OCI-LY1 (cell line): ENCODE data around the gene ZNF33A.
"Not testable (repeated sequence)": the region's sequence is repeated elsewhere in the genome, so short reads cannot be mapped to it uniquely, and the experiment has no call there.

Experiments
- H2AFZ ChIP-seq: fragments of 200-600 bp; sonication (generic), shearing (Covaris generic); 2 replicates; pipeline ENCODE4 v1.6.0; 2014; ENCODE audit warnings: antibody characterized with exemption, mild to moderate bottlenecking, low read length
- H3F3A ChIP-seq: fragments of 200-600 bp; sonication (generic), shearing (Covaris generic); 2 replicates; pipeline ENCODE4 v1.6.0; 2014; ENCODE audit warnings: mild to moderate bottlenecking, antibody characterized with exemption, low read length, moderate library complexity; ENCODE audit not compliant: insufficient read depth
- H3K27ac ChIP-seq: fragments of 200-600 bp; sonication (generic); 2 replicates; pipeline ENCODE4 v1.5.1; 2014; ENCODE audit warnings: low read length, mixed run types, mild to moderate bottlenecking, low read depth; ENCODE audit not compliant: poor library complexity, severe bottlenecking
- H3K27me3 ChIP-seq: fragments of 200-600 bp; sonication (generic); 2 replicates; pipeline ENCODE4 v1.6.0; 2014; ENCODE audit warnings: antibody characterized with exemption, mild to moderate bottlenecking, low read length, moderate library complexity; ENCODE audit not compliant: insufficient read depth
- H3K36me3 ChIP-seq: fragments of 200-600 bp; sonication (generic); 2 replicates; pipeline ENCODE4 v1.6.1; 2014; ENCODE audit warnings: mild to moderate bottlenecking, antibody characterized with exemption, low read length, moderate library complexity, mixed read lengths; ENCODE audit not compliant: insufficient read depth
- H3K4me1 ChIP-seq: fragments of 200-600 bp; sonication (generic); 2 replicates; pipeline ENCODE4 v1.5.1; 2014; ENCODE audit warnings: mild to moderate bottlenecking, low read length, moderate library complexity; ENCODE audit not compliant: insufficient read depth, severe bottlenecking
- H3K4me2 ChIP-seq: fragments of 200-600 bp; sonication (generic), shearing (Covaris generic); 2 replicates; pipeline ENCODE4 v1.6.1; 2014; ENCODE audit warnings: low read length
- H3K4me3 ChIP-seq: fragments of 200-600 bp; sonication (generic); 2 replicates; pipeline ENCODE4 v1.5.1; 2014; ENCODE audit warnings: low read length, low read depth, mild to moderate bottlenecking, mixed read lengths; ENCODE audit not compliant: poor library complexity, severe bottlenecking
- H3K79me2 ChIP-seq: fragments of 200-600 bp; shearing (Covaris generic); 2 replicates; pipeline ENCODE4 v1.6.1; 2016; ENCODE audit warnings: mixed run types, low read length, mixed read lengths; ENCODE audit not compliant: insufficient read depth
- H3K9ac ChIP-seq: fragments of 200-600 bp; sonication (generic), shearing (Covaris generic); 2 replicates; pipeline ENCODE4 v1.6.1; 2014; ENCODE audit warnings: mild to moderate bottlenecking, low read length, mixed read lengths
- H3K9me2 ChIP-seq: fragments of 200-600 bp; sonication (generic), shearing (Covaris generic); 2 replicates; pipeline ENCODE4 v1.6.1; 2014; ENCODE audit warnings: low read depth, mild to moderate bottlenecking, low read length, mixed read lengths
- H3K9me3 ChIP-seq: fragments of 200-600 bp; shearing (Covaris generic); 2 replicates; pipeline ENCODE4 v1.6.1; 2014; ENCODE audit warnings: low read length, mixed read lengths
- H4K20me1 ChIP-seq: fragments of 200-600 bp; sonication (generic), shearing (Covaris generic); 2 replicates; pipeline ENCODE4 v1.6.0; 2016; ENCODE audit warnings: mild to moderate bottlenecking, low read length; ENCODE audit not compliant: insufficient read depth
- EZH2 ChIP-seq: fragments of 200-600 bp; sonication (generic), shearing (Covaris generic); IDR thresholded peaks from 2 replicates; pipeline ENCODE4 v1.8.0; 2017; ENCODE audit warnings: borderline replicate concordance, mixed run types, mild to moderate bottlenecking, antibody characterized with exemption, low read length, moderate library complexity, mixed read lengths
- TF ChIP-seq, protein P1 (sequence below): fragments of 200-600 bp; sonication (generic), shearing (Covaris generic); IDR thresholded peaks from 2 replicates; pipeline ENCODE4 v1.5.1; 2017; ENCODE audit warnings: mild to moderate bottlenecking, antibody characterized with exemption, low read length, moderate library complexity, mixed read lengths

ZNF33A gene

DNA sequence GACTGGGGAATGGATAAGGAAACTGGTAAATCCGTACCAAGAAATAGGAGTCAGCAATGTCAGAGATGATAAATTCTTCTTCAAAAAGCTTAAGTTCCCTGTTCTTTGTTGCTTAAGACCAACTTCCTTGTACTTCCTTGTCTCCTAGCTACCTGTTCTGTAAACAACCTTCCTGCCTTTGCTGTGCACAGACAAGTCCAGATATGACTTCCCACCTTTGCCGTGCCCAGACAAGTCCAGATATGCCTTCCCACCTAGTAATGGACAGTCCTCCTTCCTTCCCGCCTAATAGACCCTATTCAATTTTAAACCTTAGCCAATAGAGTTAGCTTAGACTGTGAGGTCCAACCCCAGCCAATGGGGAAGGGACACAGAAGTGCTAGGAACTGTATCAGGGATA lies 2.5 kb upstream of the ZNF33A start:
- Histone ChIP-seq H3K9me3 (no peaks in the 10 kb centered on the region), H3K4me1 (peaks cover 10% of the 10 kb centered on the region), H3K4me3 (no peak overlapping the region), H3K27ac (no peak overlapping the region), H3K4me2 (no peak overlapping the region), H2AFZ (no peak overlapping the region), H3F3A (no peaks in the 10 kb centered on the region), H3K27me3 (no peaks in the 10 kb centered on the region), H4K20me1 (no peaks in the 10 kb centered on the region), H3K9ac (no peak overlapping the region), H3K79me2 (peaks cover 9% of the 10 kb centered on the region), H3K9me2 (no peaks in the 10 kb centered on the region), H3K36me3 (0 out of 2 replicates have a peak, but pooled peaks cover 6% of the 10 kb centered on the region)
- TF ChIP-seq EZH2, result no peak
- TF ChIP-seq, protein P1, sequence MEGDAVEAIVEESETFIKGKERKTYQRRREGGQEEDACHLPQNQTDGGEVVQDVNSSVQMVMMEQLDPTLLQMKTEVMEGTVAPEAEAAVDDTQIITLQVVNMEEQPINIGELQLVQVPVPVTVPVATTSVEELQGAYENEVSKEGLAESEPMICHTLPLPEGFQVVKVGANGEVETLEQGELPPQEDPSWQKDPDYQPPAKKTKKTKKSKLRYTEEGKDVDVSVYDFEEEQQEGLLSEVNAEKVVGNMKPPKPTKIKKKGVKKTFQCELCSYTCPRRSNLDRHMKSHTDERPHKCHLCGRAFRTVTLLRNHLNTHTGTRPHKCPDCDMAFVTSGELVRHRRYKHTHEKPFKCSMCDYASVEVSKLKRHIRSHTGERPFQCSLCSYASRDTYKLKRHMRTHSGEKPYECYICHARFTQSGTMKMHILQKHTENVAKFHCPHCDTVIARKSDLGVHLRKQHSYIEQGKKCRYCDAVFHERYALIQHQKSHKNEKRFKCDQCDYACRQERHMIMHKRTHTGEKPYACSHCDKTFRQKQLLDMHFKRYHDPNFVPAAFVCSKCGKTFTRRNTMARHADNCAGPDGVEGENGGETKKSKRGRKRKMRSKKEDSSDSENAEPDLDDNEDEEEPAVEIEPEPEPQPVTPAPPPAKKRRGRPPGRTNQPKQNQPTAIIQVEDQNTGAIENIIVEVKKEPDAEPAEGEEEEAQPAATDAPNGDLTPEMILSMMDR, result no peak

DNA sequence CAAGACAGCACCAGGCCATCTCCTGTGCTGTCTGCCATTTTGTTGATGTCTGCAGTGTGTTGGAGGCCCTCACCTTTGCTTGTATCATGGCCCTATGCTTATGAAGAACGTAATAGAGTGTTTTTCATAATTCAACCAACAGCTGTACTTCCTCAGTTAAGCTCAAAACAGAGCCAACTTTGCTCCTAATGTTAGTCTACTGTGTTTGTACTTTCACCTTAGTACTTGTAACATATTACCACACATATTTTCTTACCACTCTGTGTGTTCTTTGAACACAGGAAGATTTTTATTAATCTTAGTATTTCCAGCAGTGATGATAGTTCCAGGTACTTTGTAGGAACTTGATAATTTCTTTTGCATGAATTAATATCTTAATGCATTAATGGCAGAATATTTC lies 5.9 kb downstream of the ZNF33A start:
- H3K9me3 ChIP-seq, result peaks cover 6% of the 10 kb centered on the region; the same call in 1 of the 2 replicates
- no peaks in the 10 kb centered on the region for H4K20me1 ChIP-seq
- no peak overlapping the region for H2AFZ ChIP-seq
- H3F3A ChIP-seq, result no peaks in the 10 kb centered on the region
- H3K27me3 ChIP-seq, result no peaks in the 10 kb centered on the region
- no peak overlapping the region for H3K27ac ChIP-seq
- peaks cover 82% of the 10 kb centered on the region for H3K36me3 ChIP-seq
- H3K79me2 ChIP-seq, result peaks cover 9% of the 10 kb centered on the region
- no peak overlapping the region for H3K9ac ChIP-seq
- TF ChIP-seq, protein P1, result no peak
- TF ChIP-seq EZH2, result no peak
- peaks cover 9% of the 10 kb centered on the region for H3K4me1 ChIP-seq
- no peak overlapping the region for H3K4me3 ChIP-seq
- H3K9me2 ChIP-seq, result no peaks in the 10 kb centered on the region
- H3K4me2 ChIP-seq, result no peak overlapping the region

DNA sequence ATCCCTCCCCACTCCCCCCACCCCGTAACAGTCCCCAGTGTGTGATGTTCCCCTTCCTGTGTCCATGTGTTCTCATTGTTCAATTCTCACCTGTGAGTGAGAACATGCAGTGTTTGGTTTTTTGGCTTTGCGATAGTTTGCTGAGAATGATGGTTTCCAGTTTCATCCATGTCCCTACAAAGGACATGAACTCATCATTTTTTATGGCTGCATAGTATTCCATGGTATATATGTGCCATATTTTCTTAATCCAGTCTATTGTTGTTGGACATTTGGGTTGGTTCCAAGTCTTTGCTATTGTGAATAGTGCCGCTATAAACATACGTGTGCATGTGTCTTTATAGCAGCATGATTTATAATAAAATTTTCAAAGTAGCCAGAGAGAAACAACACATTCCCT lies 8.6 kb downstream of the ZNF33A start:
- not testable (repeated sequence) for H3K27me3 ChIP-seq, H3K9me3 ChIP-seq, H3K9ac ChIP-seq, H3K4me2 ChIP-seq, H4K20me1 ChIP-seq, H3K4me3 ChIP-seq, H3F3A ChIP-seq, H3K4me1 ChIP-seq, H3K79me2 ChIP-seq, H3K27ac ChIP-seq, H2AFZ ChIP-seq, H3K9me2 ChIP-seq
- peaks cover 93% of the 10 kb centered on the region for H3K36me3 ChIP-seq

GRCh38 chr10:38025283-38025682 lies 14.8 kb downstream of the ZNF33A start:
- no peak overlapping the region for H3K4me2 ChIP-seq
- H3K27ac ChIP-seq, result no peak overlapping the region
- no peak for TF ChIP-seq EZH2
- TF ChIP-seq, protein P1, result no peak

More at GRCh38 chr10:38025283-38025682, 14.8 kb downstream of the ZNF33A start:
- no peaks in the 10 kb centered on the region for H3K9me2 ChIP-seq
- peaks cover 4% of the 10 kb centered on the region for H3K4me1 ChIP-seq
- H3K9ac ChIP-seq, result no peak overlapping the region
- H3F3A ChIP-seq, result no peaks in the 10 kb centered on the region
- H2AFZ ChIP-seq, result no peak overlapping the region
- no peaks in the 10 kb centered on the region for H3K27me3 ChIP-seq
- no peaks in the 10 kb centered on the region for H3K79me2 ChIP-seq
- no peaks in the 10 kb centered on the region for H4K20me1 ChIP-seq
- no peaks in the 10 kb centered on the region for H3K9me3 ChIP-seq
- peaks cover 94% of the 10 kb centered on the region for H3K36me3 ChIP-seq
- H3K4me3 ChIP-seq, result no peak overlapping the region
